B cell (primary cell): Measurements from ENCODE around the gene INSRR. TPM values are rescaled to one million over a fixed set of nuclear protein-coding genes. Genes with fewer than 3 reads are reported as not detected.
A peak's percentile ranks its signal among the peaks of the same experiment; 100 is the strongest.

Source experiments
- ATAC-seq: fragments of 200-7000 bp; cut with Tn5 transposase; one replicate; pipeline ENCODE4 v1.10.0; 2021; ENCODE audit warnings: low read depth, mild to moderate bottlenecking, moderate number of reproducible peaks, moderate library complexity
- CTCF ChIA-PET: fragments of 350-600 bp; sonication (Branson Sonifier 250); formaldehyde crosslinking; loops from one replicate; lab custom pipeline; 2021; ENCODE audit warnings: antibody characterized with exemption, inconsistent platforms; lab: Charles Lee
- POLR2A ChIA-PET: fragments of 350-600 bp; sonication (Branson Sonifier 250); formaldehyde crosslinking; loops from one replicate; lab custom pipeline; 2021; ENCODE audit warnings: antibody characterized with exemption; lab: Charles Lee
- DNase-seq: peaks from one replicate; pipeline ENCODE4 v3.0.0; 2013
- H2AFZ ChIP-seq: 2 replicates; pipeline ENCODE4 v1.6.1; 2012; ENCODE audit warnings: mild to moderate bottlenecking, low read depth, low read length; ENCODE audit not compliant: insufficient read depth, poor library complexity, severe bottlenecking
- H3K27ac ChIP-seq, 2 donors: 1 replicate in 1 of 2; 2 replicates in 1 of 2; pipeline ENCODE4 v1.5.1; 2012 to 2013; ENCODE audit warnings: low read length in 2 of 2, mild to moderate bottlenecking in 2 of 2, moderate library complexity in 1 of 2
- H3K27me3 ChIP-seq, 4 experiments: fragments of 200-600 bp in 1 of 4; sonication (generic) in 1 of 4; replicated peaks in 1 of 4; 1 replicate in 2 of 4; 2 replicates in 2 of 4; pipeline versions ENCODE4 v1.6.1 to v1.7.0; 2013 to 2016; ENCODE audit warnings: low read length in 3 of 4, mild to moderate bottlenecking in 2 of 4, mixed read lengths in 1 of 4, moderate library complexity in 1 of 4; ENCODE audit not compliant: insufficient read depth in 4 of 4, control insufficient read depth in 3 of 4; ENCODE audit errors: control extremely low read depth in 1 of 4
- H3K36me3 ChIP-seq, 2 experiments: replicated peaks in 1 of 2; 1 replicate in 1 of 2; 2 replicates in 1 of 2; pipeline versions ENCODE4 v1.6.1 to v1.7.1; 2013; ENCODE audit warnings: low read length in 1 of 2; ENCODE audit not compliant: insufficient read depth in 2 of 2, control insufficient read depth in 1 of 2; ENCODE audit errors: control extremely low read depth in 1 of 2, extremely low read depth in 1 of 2
- H3K4me1 ChIP-seq, 2 donors: fragments of 200-600 bp in 1 of 2; sonication (generic) in 1 of 2; 1 replicate in 1 of 2; 2 replicates in 1 of 2; pipeline versions ENCODE4 v1.5.1 to v1.6.1; 2013 to 2017; ENCODE audit warnings: low read length in 2 of 2; ENCODE audit not compliant: control insufficient read depth in 2 of 2, insufficient read depth in 2 of 2
- H3K4me2 ChIP-seq: replicated peaks from 2 replicates; pipeline ENCODE3; 2012; ENCODE audit warnings: mild to moderate bottlenecking, low read depth, low read length; ENCODE audit not compliant: poor library complexity, severe bottlenecking
- H3K4me3 ChIP-seq, 5 experiments: fragments of 200-600 bp in 1 of 5; sonication (generic) in 1 of 5; 1 replicate in 3 of 5; 2 replicates in 2 of 5; pipeline versions ENCODE4 v1.5.1 to v1.7.0; 2011 to 2016; ENCODE audit warnings: low read length in 4 of 5, mild to moderate bottlenecking in 4 of 5, low read depth in 2 of 5, control low read depth in 1 of 5, moderate library complexity in 1 of 5; ENCODE audit not compliant: insufficient read depth in 1 of 5; ENCODE audit errors: control extremely low read depth in 1 of 5, extremely low read depth in 1 of 5
- H3K79me2 ChIP-seq: fragments of 200-600 bp; sonication (generic); one replicate; pipeline ENCODE4 v1.6.0; 2016; ENCODE audit warnings: low read length; ENCODE audit not compliant: control insufficient read depth, insufficient read depth
- H3K9ac ChIP-seq: fragments of 200-600 bp; sonication (generic); 2 replicates; pipeline ENCODE4 v1.6.1; 2017; ENCODE audit warnings: mild to moderate bottlenecking, low read length, moderate library complexity
- H3K9me3 ChIP-seq, 3 donors: one replicate each; pipeline versions ENCODE4 v1.6.1 to v1.7.1; 2013; ENCODE audit warnings: low read length in 2 of 3; ENCODE audit not compliant: control insufficient read depth in 2 of 3, insufficient read depth in 1 of 3; ENCODE audit errors: control extremely low read depth in 1 of 3
- H4K20me1 ChIP-seq: 2 replicates; pipeline ENCODE4 v1.6.0; 2012; ENCODE audit warnings: mild to moderate bottlenecking, low read length; ENCODE audit not compliant: insufficient read depth, control insufficient read depth, poor library complexity, severe bottlenecking
- H3K27ac Mint-ChIP-seq: one replicate; pipeline ENCODE4 v1.8.0; 2021; ENCODE audit warnings: mixed read lengths
- H3K27me3 Mint-ChIP-seq: one replicate; pipeline ENCODE4 v1.8.0; 2021; ENCODE audit warnings: mixed read lengths
- H3K4me1 Mint-ChIP-seq: one replicate; pipeline ENCODE4 v1.8.0; 2021; ENCODE audit warnings: mixed read lengths
- H3K4me3 Mint-ChIP-seq: one replicate; pipeline ENCODE4 v1.8.0; 2021; ENCODE audit warnings: mixed read lengths
- H3K9me3 Mint-ChIP-seq: one replicate; pipeline ENCODE4 v1.8.0; 2022; ENCODE audit warnings: mixed read lengths; ENCODE audit not compliant: insufficient read depth
- EZH2 ChIP-seq: IDR thresholded peaks from 2 replicates; pipeline ENCODE4 v1.6.1; 2012; ENCODE audit warnings: borderline replicate concordance, low read depth, mild to moderate bottlenecking, moderate library complexity, low read length; ENCODE audit not compliant: insufficient read depth, poor library complexity, severe bottlenecking
- WGBS: methylation state at CpG from one replicate; pipeline ENCODE4 v1.1.5; 2013; ENCODE audit warnings: missing lambda C conversion rate; ENCODE audit not compliant: insufficient coverage; 5-methylcytosine and 5-hydroxymethylcytosine counted together
- intact Hi-C: fragments of 100-400 bp; cut with micrococcal nuclease; formaldehyde crosslinking; loops from one replicate; pipeline ENCODE4 v1.10.0; 2022
- polyA plus RNA-seq: library from polyadenylated mRNA; depleted of rRNA; stranded (reverse); fragments of >200 nt; gene quantifications from 2 replicates; pipeline ENCODE4 v1.2.3, GENCODE V29; 2012
- total RNA-seq, 2 donors: library from RNA; stranded (reverse); fragments of 120-200 nt in 1 of 2; gene quantifications; 1 replicate in 1 of 2; 2 replicates in 1 of 2; pipeline versions ENCODE4 v1.2.3 to v1.2.4, GENCODE V29; 2013 to 2022
- TF ChIP-seq, protein P1 (sequence below): fragments of 200-600 bp; IDR thresholded peaks from one replicate; pipeline ENCODE4 v1.8.0; 2022; ENCODE audit warnings: antibody characterized with exemption, mild to moderate bottlenecking

The INSRR gene
- total and polyA plus RNA-seq, 2 donors (not counting 1 experiment from before 2014, with no cell fraction given), result not detected

DNA sequence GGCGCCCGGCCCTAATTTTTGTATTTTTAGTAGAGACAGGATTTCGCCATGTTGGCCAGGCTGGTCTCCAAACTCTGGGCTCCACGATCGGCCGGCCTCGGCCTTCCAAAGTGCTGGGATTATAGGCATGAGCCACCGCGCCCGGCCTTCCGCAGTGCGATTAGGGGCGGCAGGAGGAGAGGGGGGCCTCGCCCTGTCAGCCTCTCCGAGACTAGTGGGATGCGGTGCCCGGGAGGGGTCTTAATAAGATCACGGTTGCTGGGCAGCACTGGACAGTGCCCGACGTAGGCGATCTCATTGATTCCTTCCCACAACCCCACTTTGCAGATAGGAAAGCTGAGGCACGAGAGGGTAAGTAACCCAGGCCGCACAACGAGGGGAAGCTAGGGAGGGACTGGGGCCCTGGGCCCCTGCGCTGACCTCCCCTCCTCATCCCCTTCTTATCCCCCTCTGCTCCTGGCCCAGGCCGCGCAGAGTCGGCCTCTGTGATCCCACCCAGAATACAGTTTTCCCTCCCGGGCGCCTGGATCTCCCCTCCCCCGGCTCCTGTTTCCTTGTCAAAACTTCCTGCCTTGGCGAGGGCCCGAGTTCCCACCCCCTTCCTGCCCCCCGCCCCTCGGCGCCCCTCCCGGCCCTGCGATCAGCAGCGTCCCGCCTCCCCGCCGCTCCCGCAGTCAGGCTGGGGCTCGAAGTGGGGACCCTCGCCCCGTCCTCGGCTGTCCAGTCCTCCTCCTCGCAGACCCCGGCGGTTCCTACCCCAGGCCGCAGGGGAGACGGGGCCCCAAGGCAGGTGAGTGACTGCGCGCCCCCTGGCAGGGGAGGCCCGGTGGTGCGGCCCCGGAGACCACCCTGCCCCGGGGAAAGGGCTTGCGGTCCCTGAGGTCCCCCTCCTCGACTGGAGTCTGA, 34.4 kb upstream of the INSRR start, which contains the start of gene PEAR1:
Gene PEAR1, plus strand, starts transcription at position 671 of the 906 bp plus-strand sequence. CDS start 10,209 bp downstream, outside the sequence.
- TF ChIP-seq, protein P1, sequence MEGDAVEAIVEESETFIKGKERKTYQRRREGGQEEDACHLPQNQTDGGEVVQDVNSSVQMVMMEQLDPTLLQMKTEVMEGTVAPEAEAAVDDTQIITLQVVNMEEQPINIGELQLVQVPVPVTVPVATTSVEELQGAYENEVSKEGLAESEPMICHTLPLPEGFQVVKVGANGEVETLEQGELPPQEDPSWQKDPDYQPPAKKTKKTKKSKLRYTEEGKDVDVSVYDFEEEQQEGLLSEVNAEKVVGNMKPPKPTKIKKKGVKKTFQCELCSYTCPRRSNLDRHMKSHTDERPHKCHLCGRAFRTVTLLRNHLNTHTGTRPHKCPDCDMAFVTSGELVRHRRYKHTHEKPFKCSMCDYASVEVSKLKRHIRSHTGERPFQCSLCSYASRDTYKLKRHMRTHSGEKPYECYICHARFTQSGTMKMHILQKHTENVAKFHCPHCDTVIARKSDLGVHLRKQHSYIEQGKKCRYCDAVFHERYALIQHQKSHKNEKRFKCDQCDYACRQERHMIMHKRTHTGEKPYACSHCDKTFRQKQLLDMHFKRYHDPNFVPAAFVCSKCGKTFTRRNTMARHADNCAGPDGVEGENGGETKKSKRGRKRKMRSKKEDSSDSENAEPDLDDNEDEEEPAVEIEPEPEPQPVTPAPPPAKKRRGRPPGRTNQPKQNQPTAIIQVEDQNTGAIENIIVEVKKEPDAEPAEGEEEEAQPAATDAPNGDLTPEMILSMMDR, result no peak
- TF ChIP-seq EZH2, result no peak
- H3K27ac ChIP-seq, result no peak within 1 kb of the TSS
- peaks cover 0 to 65% (median 28%) of the 10 kb centered on the region in 4 experiments for H3K27me3 ChIP-seq
- peak; percentile 32 for DNase-seq
- H3K4me1 ChIP-seq, result peaks cover 21 to 24% of the 10 kb centered on the region in 2 donors
- intact Hi-C loops, result no loop called here
- peak within 1 kb of the TSS; percentile 14 for H2AFZ ChIP-seq
- H4K20me1 ChIP-seq, result no peaks in the 10 kb centered on the region
- no peaks in the 10 kb centered on the region for H3K36me3 ChIP-seq
- peak within 1 kb of the TSS; percentile 60 for H3K4me2 ChIP-seq
- 8% methylated on average over 53 of the region's 60 CpGs for WGBS
- peaks cover 0 to 14% (median 0%) of the 10 kb centered on the region in 3 donors for H3K9me3 ChIP-seq
- ChIA-PET POLR2A (interaction anchor here (0.7 kb wide), 1 partner anchor 75 kb away, joined by 6 read pairs; no protein-coding TSS in a partner anchor), CTCF (interaction anchor here (4.7 kb wide), 1 partner anchor 203 kb away, joined by 84 read pairs; no protein-coding TSS in a partner anchor)
- peaks cover 73% of the 10 kb centered on the region for H3K27me3 Mint-ChIP-seq
- H3K79me2 ChIP-seq, result no peaks in the 10 kb centered on the region
- peak within 1 kb of the TSS; percentile 78 for H3K4me3 Mint-ChIP-seq
- H3K4me1 Mint-ChIP-seq, result peaks cover 15% of the 10 kb centered on the region
- H3K4me3 ChIP-seq, result peak within 1 kb of the TSS in 2 of 5 experiments; percentile 2 to 17
- ATAC-seq, result no peak
- no peak within 1 kb of the TSS for H3K27ac Mint-ChIP-seq
- H3K9me3 Mint-ChIP-seq, result no peaks in the 10 kb centered on the region
- H3K9ac ChIP-seq, result no peak within 1 kb of the TSS
